ENCODE data around the gene TULP1. TPM values are rescaled to one million over a fixed set of nuclear protein-coding genes. Genes with fewer than 3 reads are reported as not detected.

TULP1 gene
- total RNA-seq, 4 donors from 2014 or later: not detected

DNA sequence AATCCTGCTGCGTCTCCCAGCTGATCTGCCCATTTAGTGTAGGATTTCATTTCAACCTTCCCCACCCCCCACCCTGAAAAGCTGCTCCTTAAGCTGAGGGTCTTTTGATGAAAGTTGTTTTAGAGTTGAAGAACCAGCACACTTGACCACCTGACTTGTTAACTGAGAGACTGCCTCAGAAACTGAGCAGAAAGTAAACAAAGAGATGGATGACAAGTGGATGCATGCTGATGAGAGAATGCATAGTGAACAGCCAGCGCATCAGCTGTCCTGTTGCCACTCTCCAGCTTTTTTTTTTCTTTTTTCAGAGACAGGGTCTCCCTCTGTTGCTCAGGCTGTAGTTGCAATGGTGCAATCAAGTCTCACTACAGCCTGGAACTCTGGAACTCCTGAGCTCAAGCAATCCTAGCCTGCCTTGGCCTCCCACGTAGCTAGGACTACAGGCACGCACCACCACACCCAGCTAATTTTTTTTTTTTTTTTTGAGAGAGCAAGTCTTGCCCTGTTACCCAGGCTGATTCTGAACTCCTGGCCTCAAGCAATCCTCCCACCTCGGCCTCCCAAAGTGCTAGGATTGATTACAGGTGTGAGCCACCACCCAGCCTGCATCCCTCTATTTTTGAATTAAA, 35.0 kb downstream of the TULP1 start:
- no peak for ATAC-seq
- Histone ChIP-seq H3K27ac (no peak overlapping the region), H3K4me3 (no peak overlapping the region), H3K36me3 (peaks cover 0 to 18% of the 10 kb centered on the region in 2 donors), H3K4me1 (no peaks in the 10 kb centered on the region), H3K9me3 (no peaks in the 10 kb centered on the region), H3K27me3 (no peaks in the 10 kb centered on the region)
- no peak for DNase-seq
- no peak for TF ChIP-seq POLR2A (IDR thresholded peaks at IDR 0.05)
- TF ChIP-seq, protein P1, sequence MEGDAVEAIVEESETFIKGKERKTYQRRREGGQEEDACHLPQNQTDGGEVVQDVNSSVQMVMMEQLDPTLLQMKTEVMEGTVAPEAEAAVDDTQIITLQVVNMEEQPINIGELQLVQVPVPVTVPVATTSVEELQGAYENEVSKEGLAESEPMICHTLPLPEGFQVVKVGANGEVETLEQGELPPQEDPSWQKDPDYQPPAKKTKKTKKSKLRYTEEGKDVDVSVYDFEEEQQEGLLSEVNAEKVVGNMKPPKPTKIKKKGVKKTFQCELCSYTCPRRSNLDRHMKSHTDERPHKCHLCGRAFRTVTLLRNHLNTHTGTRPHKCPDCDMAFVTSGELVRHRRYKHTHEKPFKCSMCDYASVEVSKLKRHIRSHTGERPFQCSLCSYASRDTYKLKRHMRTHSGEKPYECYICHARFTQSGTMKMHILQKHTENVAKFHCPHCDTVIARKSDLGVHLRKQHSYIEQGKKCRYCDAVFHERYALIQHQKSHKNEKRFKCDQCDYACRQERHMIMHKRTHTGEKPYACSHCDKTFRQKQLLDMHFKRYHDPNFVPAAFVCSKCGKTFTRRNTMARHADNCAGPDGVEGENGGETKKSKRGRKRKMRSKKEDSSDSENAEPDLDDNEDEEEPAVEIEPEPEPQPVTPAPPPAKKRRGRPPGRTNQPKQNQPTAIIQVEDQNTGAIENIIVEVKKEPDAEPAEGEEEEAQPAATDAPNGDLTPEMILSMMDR (IDR thresholded peaks at IDR 0.05 in 4 of 5, conservative IDR thresholded peaks at IDR 0.05 in 1 of 5): no peak
- in situ Hi-C loops (cut with MboI; ENCODE audit: low sequenced_read_pairs in 4 of 4): no loop called here
- intact Hi-C loops (cut with DNase I; ENCODE audit: low total_unique reads): no loop called here

DNA sequence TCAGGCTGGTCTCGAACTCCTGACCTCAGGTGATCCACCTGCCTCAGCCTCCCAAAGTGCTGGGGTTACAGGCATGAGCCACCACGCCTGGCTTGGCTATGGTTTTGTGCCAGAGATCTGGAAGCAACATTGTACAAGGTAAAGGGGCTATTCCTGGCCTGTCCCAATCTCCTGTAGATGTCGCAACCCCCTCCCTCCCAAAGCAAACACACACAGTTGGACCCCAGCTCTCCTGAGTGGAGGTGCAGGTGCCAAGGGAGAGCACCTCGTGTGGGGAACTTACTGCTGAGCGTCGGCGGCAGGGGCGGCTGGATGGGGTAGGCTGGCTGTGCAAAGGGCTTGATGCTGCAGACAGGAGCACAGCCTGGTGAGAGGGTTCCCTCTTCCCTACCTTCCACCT, 35.7 kb downstream of the TULP1 start:
- in situ Hi-C loops (cut with MboI; ENCODE audit: low sequenced_read_pairs in 4 of 4) (no loop called here), intact Hi-C loops (cut with DNase I; ENCODE audit: low total_unique reads) (no loop called here)
- Histone ChIP-seq H3K27ac (no peak overlapping the region), H3K4me3 (no peak overlapping the region), H3K27me3 (no peaks in the 10 kb centered on the region), H3K9me3 (no peaks in the 10 kb centered on the region), H3K36me3 (peaks cover 0 to 18% of the 10 kb centered on the region in 2 donors), H3K4me1 (peaks cover 0 to 4% of the 10 kb centered on the region in 2 donors)
- no peak for DNase-seq
- TF ChIP-seq POLR2A (IDR thresholded peaks at IDR 0.05): no peak
- TF ChIP-seq, protein P1 (IDR thresholded peaks at IDR 0.05 in 4 of 5, conservative IDR thresholded peaks at IDR 0.05 in 1 of 5): no peak
- ATAC-seq: no peak

DNA sequence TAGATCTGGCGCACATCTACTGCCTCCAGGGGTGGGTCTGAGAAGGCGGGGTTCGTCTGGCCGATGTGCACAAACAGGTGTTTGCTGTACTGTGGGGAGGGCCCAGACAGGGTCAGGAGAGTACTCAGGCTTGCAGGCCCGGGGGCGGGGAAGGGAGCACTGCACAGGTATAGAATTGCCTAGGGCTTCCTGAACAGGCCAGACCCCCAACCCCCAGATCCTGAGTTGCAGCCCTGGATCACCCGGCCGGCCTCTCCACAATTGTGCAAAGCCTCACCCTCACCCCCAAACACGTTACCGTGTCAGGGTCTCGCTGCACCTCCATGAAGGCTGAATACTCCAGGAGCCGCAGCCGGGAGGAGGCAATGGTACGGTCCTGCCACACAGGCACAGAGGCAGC, 36.7 kb downstream of the TULP1 start:
- Histone ChIP-seq H3K36me3 (peaks cover 0 to 25% of the 10 kb centered on the region in 2 donors), H3K27me3 (no peaks in the 10 kb centered on the region), H3K27ac (no peak overlapping the region), H3K4me3 (no peak overlapping the region), H3K4me1 (peaks cover 0 to 5% of the 10 kb centered on the region in 2 donors), H3K9me3 (no peaks in the 10 kb centered on the region)
- no peak for DNase-seq
- TF ChIP-seq, protein P1 (IDR thresholded peaks at IDR 0.05 in 4 of 5, conservative IDR thresholded peaks at IDR 0.05 in 1 of 5): no peak
- TF ChIP-seq POLR2A (IDR thresholded peaks at IDR 0.05): no peak
- no peak for ATAC-seq
- in situ Hi-C loops (cut with MboI; ENCODE audit: low sequenced_read_pairs in 4 of 4): no loop called here
- intact Hi-C loops (cut with DNase I; ENCODE audit: low total_unique reads): no loop called here

DNA sequence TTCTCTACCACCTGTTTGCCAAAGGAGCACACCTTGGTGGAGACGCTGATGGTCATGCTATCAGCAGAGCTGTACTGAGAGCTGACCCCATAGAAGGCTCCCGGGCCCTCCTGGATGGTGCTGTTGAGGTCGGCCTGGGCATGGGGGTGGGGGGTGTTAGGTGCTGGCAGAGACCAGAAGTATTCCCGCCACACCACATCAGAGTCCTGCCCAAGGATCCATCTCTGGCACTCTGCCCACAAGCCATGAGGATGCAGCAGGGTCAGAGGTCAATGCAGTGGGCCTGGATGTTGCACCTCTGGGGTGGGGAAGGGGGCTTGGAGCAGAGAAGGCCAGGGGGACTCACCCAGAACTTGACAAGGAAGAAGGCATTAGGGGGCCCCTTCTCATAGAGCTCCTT, 37.1 kb downstream of the TULP1 start:
- H3K27ac ChIP-seq: no peak overlapping the region
- TF ChIP-seq, protein P1 (IDR thresholded peaks at IDR 0.05 in 4 of 5, conservative IDR thresholded peaks at IDR 0.05 in 1 of 5): no peak
- TF ChIP-seq POLR2A (IDR thresholded peaks at IDR 0.05): no peak
- no peak for DNase-seq
- H3K4me1 ChIP-seq: peaks cover 3 to 10% of the 10 kb centered on the region in 2 donors
- intact Hi-C loops (cut with DNase I; ENCODE audit: low total_unique reads): no loop called here
- H3K36me3 ChIP-seq: peaks cover 0 to 29% of the 10 kb centered on the region in 2 donors
- no peak for ATAC-seq
- H3K27me3 ChIP-seq: no peaks in the 10 kb centered on the region
- in situ Hi-C loops (cut with MboI; ENCODE audit: low sequenced_read_pairs in 4 of 4): no loop called here
- no peak overlapping the region for H3K4me3 ChIP-seq
- H3K9me3 ChIP-seq: no peaks in the 10 kb centered on the region

Data from gastrocnemius medialis (tissue), 4 donors.